OCI-LY3 (cell line): ENCODE data around the gene PAN3.

Source experiments
- CTCF ChIP-seq: fragments of 200-600, 300-600 bp; sonication (generic); IDR thresholded peaks from 2 replicates; pipeline ENCODE4 v1.5.1; 2014; ENCODE audit warnings: antibody characterized with exemption, low read length, low read depth
- EZH2phosphoT487 ChIP-seq: fragments of 200-600 bp; shearing (Covaris generic); IDR thresholded peaks from 2 replicates; pipeline ENCODE4 v1.6.1; 2018; ENCODE audit warnings: antibody characterized with exemption, mixed run types, low read depth

DNA sequence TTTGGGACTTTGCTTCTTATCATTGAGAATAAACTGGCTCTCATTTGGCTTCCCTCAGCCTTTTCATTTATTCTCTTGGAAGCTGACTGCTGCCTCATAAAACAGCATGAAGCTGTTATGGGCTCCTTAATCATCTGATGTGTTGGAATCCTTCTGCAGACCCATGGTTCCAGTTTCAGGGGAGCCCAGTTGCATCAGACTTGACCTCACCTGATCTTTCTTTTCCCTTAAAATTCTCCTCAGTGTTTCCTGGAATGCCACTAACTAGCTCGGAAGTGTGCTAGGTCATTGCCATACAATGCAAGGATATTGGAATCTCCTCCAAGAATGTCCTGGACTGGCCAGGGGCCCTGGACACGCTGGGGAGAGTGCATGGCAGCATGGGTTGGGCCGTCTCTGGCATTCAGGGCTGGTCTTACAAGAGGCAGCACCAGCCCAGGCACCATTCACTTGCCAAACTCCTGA is 197.9 kb downstream of the PAN3 start:
- TF ChIP-seq CTCF (no peak), EZH2phosphoT487 (no peak)
